ENCODE results near the gene PIGU. TPM values are rescaled to one million over a fixed set of nuclear protein-coding genes. Genes with fewer than 3 reads are reported as not detected.

PIGU gene
- total RNA-seq, 1 donor from 2014 or later = 6.0 TPM

DNA sequence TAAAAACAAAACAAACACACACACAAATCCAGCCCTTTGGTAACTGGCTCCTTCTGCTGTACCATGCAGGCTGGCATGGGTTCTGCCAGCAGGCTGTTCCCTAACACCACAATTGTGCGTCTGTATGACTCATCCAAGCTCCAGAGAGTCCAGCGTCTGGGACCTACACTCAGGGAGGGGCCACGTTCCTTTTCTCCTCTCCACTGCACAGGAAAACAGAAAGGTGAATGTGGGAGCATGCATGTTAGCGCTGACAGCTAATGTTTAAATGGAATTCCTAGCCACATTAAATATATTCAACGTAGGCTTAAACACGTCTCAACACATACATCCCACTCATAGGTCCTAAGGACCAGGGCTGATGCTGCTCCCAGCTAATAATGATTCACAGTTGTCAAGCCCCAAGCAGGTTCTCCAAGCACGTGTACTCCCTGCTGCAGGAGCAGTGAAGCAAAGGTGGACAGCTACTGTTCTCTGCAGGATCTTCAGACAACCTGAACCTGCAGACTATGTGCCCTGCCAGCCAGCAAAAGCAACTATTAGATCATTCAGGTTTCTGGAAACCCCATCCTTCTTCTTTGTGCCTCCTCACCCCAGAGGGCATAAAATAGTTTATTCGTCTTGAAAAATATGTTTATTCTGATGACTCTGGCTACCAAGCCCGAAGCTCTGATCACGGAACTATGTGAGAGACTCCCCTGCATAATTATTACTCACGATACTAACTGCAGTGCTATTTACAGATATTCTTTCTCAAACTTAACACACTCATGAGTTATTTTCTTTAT, 97.5 kb downstream of the PIGU start:
- peak; percentile 78 for DNase-seq (ENCODE audit: low spot score)

- DNase-seq (ENCODE audit: low spot score) = no peak
These were observed 98.4 kb downstream of the PIGU start for GRCh38 chr20:34578521-34578920.

- DNase-seq (ENCODE audit: low spot score) = no peak
These were observed 98.9 kb downstream of the PIGU start for GRCh38 chr20:34578025-34578424.

- DNase-seq (ENCODE audit: low spot score) = no peak
These were observed 99.8 kb downstream of the PIGU start for GRCh38 chr20:34577061-34577460.

DNA sequence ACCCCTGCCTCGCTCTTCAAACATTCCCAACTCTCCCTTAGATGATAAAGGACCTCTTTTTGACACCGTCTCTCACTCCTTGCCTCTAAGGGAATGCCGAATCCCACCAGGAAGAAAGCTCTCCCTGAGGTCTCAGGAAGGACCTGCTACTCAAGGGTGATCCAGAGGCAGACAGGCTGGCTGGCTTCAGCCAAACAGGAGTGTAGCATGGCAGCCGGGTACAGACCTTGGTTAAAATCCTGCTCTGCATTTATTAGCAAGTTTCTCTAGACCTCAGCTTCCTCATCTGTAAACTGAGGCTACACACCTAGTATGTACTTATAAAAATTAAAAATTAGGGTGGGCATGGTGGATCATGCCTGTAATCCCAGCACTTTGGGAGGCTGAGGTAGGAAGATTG, 101.1 kb downstream of the PIGU start:
- DNase-seq (ENCODE audit: low spot score) = no peak

DNA sequence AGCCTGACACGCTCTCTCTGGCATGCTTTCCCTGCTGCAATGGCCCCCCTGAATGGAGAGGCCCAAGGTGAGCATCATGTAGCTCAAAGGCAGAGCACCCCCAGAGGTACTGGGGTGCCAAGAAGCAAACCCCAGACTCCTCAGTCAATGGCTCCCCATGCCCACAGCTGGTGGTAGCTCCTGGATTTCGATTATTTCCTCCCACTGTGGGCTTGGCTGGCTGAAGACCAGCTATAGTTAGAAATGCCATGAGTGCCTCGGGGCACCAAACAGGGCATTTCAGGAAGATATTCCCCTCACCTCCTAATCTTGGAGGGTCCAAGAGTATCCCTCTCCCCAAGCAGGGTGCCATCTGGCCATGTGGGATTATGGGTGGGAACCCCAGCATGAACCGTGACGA, 101.6 kb downstream of the PIGU start:
- DNase-seq (ENCODE audit: low spot score) = no peak

GRCh38 chr20:34574861-34575260, 102.0 kb downstream of the PIGU start:
- DNase-seq (ENCODE audit: low spot score) = no peak

GRCh38 chr20:34574426-34574825, 102.5 kb downstream of the PIGU start:
- no peak for DNase-seq (ENCODE audit: low spot score)

- no peak for DNase-seq (ENCODE audit: low spot score)
These were observed 103.2 kb downstream of the PIGU start for GRCh38 chr20:34573541-34574300.

GRCh38 chr20:34571753-34572152, 105.1 kb downstream of the PIGU start:
- no peak for DNase-seq (ENCODE audit: low spot score)

DNA sequence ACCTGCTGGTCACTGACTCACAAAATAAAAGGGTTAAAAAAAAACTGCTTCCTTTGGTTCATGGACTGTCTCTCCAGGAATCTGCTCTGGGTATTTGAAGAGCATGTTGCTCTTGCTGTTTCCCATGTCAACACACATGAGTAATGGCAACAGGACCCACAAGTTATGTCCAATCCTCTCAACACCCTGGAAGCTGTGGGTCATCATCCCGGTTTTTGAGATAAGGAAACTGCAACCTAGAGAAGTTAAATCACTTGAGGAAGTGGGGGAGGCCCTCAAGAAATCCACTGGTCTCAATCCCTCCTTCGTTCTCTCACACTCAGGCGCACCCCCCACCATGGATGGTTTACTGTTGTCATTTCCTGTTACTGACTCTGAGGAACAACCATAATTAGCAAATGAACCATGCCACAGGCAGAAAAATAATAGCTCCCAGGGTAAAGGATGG, 106.0 kb downstream of the PIGU start:
- no peak for DNase-seq (ENCODE audit: low spot score)

DNA sequence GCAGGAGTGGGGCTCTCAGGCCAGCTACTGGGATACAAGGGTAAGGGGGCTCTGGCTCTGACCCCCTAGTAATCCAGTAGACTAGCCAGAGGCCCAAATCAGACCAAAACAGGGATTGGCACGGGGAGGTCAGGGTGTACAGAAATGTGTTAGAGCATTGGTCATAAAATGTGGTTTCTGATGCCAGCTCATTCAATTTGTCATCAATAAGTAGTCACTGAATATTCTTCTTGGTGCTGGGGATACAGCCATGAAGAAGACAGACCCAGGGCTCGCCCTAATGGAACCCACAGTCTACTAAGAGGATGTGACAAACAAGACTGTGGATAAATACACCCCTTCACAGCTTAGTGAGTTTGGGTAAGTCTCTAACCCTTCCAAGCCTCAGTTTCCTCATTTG, 107.3 kb downstream of the PIGU start:
- DNase-seq (ENCODE audit: low spot score) = no peak

DNA sequence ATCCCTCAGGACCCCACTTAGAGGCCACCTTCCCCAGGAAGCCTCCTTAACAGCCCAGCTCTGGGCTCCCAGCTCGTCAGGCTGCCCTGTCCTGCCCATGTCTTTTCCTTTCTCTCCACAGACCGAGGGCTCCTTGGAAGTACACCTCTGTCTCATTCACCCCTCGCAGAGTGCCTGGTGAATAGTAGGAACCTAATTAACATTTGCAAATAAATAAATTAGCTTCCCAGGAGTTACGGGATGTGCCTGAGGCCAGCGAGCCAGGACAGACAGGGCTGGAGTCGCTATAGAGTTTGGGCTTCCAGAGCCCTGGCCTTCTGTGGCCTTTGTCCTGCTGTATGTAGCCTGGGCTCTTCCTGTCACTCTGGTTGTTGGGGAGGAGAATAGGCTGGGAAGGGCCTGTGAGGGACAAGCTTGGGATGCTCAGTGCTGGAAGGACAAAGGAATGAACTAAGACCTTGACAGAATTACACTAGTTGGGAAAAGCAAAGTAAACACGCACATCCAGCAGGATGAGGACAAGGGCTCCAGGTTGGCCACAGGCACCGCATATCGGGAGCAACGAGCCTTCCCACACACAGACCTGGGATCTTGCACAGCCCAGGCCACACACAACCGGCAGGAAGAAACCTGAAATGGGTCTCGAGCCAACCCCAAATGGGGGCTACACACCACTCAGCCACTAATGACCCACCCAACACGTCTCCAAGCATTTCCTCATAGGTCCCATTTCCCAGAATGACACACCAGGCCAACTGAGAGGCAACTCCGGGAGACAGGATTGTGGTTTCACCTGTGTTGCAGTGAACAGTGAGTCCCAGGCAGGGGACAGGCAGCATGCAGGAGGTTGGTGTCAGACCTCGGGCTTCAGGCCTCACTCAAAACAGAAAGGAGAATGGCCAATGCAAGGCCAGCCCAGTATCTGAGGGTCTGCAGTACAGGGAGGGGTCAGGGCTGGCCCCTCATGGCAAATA, 108.7 kb downstream of the PIGU start:
- no peak for DNase-seq (ENCODE audit: low spot score)

GRCh38 chr20:34566978-34567891, 109.7 kb downstream of the PIGU start:
- no peak for DNase-seq (ENCODE audit: low spot score)

GRCh38 chr20:34564833-34565232, 112.1 kb downstream of the PIGU start:
- no peak for DNase-seq (ENCODE audit: low spot score)

GRCh38 chr20:34562641-34563040, 114.3 kb downstream of the PIGU start:
- DNase-seq (ENCODE audit: low spot score) = no peak

DNA sequence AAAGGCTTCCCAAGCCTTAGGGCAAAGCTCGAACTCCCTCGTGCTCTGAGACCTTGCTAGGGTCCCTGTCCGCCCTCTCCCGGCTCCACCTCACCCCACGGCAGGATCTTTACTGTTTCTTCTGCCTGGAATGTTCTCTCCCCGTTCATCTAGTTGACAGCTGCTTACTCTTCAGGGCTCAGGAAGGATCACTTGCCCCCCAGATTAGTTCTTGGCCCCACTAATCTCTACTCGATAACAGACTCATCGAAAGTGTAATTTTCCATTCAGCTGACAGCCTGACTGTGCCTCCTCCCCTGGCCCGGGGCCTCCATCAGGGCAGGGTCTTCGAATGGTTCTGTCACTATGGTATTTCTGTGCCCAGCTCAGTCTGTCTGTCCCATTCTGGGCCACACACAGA, 115.2 kb downstream of the PIGU start:
- DNase-seq (ENCODE audit: low spot score) = no peak

- DNase-seq (ENCODE audit: low spot score) = no peak
These were observed 116.3 kb downstream of the PIGU start for GRCh38 chr20:34560614-34561013.

DNA sequence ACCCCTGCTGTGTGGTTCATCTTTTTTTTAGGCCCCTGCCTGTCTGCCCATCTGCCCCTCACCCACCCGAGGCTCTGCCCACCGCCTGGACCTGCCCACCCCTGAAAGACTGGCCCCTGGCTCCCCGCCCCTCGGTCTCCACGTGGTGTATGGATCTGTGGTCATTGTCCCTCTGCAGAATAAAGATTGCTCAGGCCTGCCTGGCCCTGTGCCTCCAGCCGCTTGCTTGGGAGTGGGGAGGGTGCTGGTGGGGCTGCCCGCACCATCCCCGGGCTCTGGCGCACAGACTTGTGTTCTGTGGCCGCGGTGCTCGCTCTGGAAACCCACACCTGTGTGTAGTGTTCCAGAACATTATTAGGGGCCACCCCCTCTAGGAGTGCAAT, 116.8 kb downstream of the PIGU start:
- no peak for DNase-seq (ENCODE audit: low spot score)

DNA sequence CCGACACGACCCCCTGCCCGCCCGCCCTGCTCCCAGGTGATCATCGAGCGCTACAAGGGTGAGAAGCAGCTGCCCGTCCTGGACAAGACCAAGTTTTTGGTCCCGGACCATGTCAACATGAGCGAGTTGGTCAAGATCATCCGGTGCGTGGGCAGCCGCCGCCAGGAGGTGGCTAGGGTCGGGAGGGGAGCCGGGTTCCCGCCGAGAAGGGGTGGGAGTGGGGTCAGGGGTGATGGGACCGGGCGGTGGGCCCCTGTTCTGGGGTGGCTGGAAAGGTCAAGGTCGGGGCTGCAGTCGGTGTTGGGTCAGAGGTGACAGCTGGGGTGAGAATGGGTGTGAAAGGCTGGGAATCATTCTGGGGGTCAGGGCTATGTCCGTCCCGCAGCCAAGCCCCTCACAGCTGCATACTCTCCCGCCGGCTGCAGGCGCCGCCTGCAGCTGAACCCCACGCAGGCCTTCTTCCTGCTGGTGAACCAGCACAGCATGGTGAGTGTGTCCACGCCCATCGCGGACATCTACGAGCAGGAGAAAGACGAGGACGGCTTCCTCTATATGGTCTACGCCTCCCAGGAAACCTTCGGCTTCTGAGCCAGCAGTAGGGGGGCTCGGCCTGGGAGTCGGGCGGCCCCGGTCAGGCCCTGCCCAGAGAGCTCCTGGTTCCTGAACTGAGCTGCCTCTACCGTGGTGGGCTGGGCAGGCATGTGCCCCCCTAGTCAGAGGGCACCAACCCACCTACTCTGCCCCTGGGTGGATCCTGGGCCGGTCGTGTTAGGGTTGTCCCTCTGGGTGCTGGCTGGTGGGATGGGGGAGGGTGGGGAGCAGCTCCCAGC, 117.4 kb downstream of the PIGU start:
- DNase-seq (ENCODE audit: low spot score) = no peak
